ENCODE measurements around the gene TTLL7. TPM values are rescaled to one million over a fixed set of nuclear protein-coding genes. Genes with fewer than 3 reads are reported as not detected.

The TTLL7 gene
- total RNA-seq, 1 experiment from 2014 or later, result 2.0 TPM

DNA sequence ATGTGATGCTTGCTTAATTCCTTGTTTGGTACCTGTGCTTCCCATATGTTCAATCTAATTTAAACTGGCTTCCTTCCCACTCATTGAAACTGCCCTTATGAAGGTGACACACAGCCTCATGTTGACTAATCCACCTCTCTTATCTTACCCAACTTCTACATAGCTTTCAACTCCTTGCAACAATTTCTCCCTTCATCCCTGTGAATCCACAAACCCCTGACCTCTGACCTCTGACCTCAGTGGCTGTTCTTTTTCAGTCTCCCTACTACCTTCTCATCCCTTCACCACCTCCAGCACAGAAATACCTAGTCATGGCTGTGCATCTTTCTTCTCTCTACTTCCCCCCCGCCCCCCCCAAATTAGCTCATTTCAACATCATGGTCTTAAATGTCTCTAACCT, 144.5 kb downstream of the TTLL7 start:
- intact Hi-C loops (cut with micrococcal nuclease), result no loop called here

DNA sequence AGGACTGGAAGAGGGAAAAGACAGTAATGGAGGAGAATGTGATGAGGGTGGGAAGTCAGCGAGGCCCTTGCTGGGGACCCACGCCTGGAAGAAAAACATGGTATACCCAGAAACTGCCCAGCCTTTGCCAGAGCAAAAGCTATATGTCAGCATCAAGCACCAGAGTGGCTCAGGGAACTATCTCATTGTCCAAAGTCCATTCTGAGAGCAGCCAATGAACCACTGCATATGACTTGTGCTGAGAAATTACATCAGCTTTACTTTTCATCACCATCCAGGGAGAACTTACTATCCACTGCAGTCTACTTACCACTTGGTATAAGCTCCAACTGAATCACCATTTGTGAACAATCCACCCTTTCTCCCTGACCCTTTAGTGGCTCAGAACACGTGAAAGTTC, 148.1 kb downstream of the TTLL7 start:
- H3K4me1 Mint-ChIP-seq (ENCODE audit: insufficient read depth, unreplicated experiment), result peaks cover 1% of the 10 kb centered on the region
- H3K27me3 Mint-ChIP-seq (ENCODE audit: insufficient read depth, unreplicated experiment), result no peaks in the 10 kb centered on the region
- no peaks in the 10 kb centered on the region for H3K36me3 Mint-ChIP-seq (ENCODE audit: insufficient read depth, unreplicated experiment)
- no peak overlapping the region for H3K4me3 Mint-ChIP-seq (ENCODE audit: unreplicated experiment)
- CTCF ChIA-PET, result no interaction called here
- intact Hi-C loops (cut with micrococcal nuclease), result no loop called here
- POLR2A ChIA-PET, result no interaction called here
- H3K9me3 Mint-ChIP-seq (ENCODE audit: unreplicated experiment), result no peaks in the 10 kb centered on the region
- no peak overlapping the region for H3K27ac Mint-ChIP-seq (ENCODE audit: low read depth, unreplicated experiment)
- BruUV-seq (replicated peaks), result no TSS peak
- DNase-seq (ENCODE audit: unreplicated experiment), result no peak
- no peak for TF ChIP-seq CTCF (IDR thresholded peaks at IDR 0.05; ENCODE audit: unreplicated experiment)

More for the DNA sequence above, 144.5 kb downstream of the TTLL7 start:
- ChIA-PET POLR2A (no interaction called here), CTCF (no interaction called here)
- no peaks in the 10 kb centered on the region for H3K27me3 Mint-ChIP-seq (ENCODE audit: insufficient read depth, unreplicated experiment)
- no peak overlapping the region for H3K27ac Mint-ChIP-seq (ENCODE audit: low read depth, unreplicated experiment)
- no peaks in the 10 kb centered on the region for H3K36me3 Mint-ChIP-seq (ENCODE audit: insufficient read depth, unreplicated experiment)
- TF ChIP-seq CTCF (IDR thresholded peaks at IDR 0.05; ENCODE audit: unreplicated experiment), result no peak
- DNase-seq (ENCODE audit: unreplicated experiment), result no peak
- no peaks in the 10 kb centered on the region for H3K4me1 Mint-ChIP-seq (ENCODE audit: insufficient read depth, unreplicated experiment)
- H3K4me3 Mint-ChIP-seq (ENCODE audit: unreplicated experiment), result no peak overlapping the region
- no peaks in the 10 kb centered on the region for H3K9me3 Mint-ChIP-seq (ENCODE audit: unreplicated experiment)
- BruUV-seq (replicated peaks), result no TSS peak

DNA sequence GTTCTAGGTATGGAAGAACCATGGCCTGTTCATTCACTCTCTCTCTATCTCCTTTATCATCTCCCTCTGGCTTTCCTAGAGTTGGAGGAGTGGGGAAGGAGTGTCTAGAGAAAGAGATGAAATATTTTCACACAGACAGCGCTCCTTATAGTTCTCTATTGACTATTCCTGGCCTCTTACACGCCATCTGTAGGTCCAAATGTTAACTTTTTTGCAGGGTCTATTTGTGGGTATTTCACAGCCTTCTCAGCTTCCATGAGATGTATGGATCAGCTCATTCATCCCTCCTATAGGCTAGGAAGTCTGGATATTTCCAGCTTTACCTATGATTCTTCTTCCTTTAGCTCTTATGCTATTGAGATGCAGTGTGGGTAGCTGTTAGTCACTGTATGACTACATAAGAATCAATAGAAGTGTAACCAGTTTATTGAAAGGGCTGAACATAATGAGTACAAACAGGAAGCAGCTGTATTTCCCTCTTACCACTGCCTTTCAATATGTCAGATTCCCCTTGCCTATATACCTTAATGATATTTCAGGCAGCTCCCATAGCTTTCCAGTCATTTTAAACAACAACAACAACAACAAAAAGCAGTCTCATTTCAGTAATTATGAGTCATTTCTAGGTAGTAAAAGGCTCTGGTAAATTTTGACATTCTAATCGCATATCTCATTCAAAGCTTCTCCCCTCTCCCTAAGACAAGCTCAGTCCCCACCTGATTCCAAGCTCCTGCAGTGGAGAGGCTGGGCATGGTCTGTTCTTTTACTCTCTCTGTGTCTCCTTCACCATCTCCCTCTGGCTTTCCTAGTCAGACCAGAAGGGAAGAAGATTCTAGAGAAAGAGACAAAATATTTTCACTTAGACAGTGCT, 149.5 kb downstream of the TTLL7 start:
- no peak for DNase-seq (ENCODE audit: unreplicated experiment)
- H3K9me3 Mint-ChIP-seq (ENCODE audit: unreplicated experiment), result no peaks in the 10 kb centered on the region
- peaks cover 11% of the 10 kb centered on the region for H3K4me1 Mint-ChIP-seq (ENCODE audit: insufficient read depth, unreplicated experiment)
- H3K27me3 Mint-ChIP-seq (ENCODE audit: insufficient read depth, unreplicated experiment), result no peaks in the 10 kb centered on the region
- POLR2A ChIA-PET, result interaction anchor here (0.9 kb wide), 1 partner anchor 10 kb away, joined by 3 read pairs; no protein-coding TSS in a partner anchor
- no peak overlapping the region for H3K27ac Mint-ChIP-seq (ENCODE audit: low read depth, unreplicated experiment)
- CTCF ChIA-PET, result interaction anchor here (0.6 to 0.9 kb wide), 3 partner anchors 10 to 155 kb away, joined by 3 read pairs; no protein-coding TSS in a partner anchor
- TF ChIP-seq CTCF (IDR thresholded peaks at IDR 0.05; ENCODE audit: unreplicated experiment), result no peak
- intact Hi-C loops (cut with micrococcal nuclease), result no loop called here
- no peaks in the 10 kb centered on the region for H3K36me3 Mint-ChIP-seq (ENCODE audit: insufficient read depth, unreplicated experiment)
- no peak overlapping the region for H3K4me3 Mint-ChIP-seq (ENCODE audit: unreplicated experiment)
- no TSS peak for BruUV-seq (replicated peaks)

DNA sequence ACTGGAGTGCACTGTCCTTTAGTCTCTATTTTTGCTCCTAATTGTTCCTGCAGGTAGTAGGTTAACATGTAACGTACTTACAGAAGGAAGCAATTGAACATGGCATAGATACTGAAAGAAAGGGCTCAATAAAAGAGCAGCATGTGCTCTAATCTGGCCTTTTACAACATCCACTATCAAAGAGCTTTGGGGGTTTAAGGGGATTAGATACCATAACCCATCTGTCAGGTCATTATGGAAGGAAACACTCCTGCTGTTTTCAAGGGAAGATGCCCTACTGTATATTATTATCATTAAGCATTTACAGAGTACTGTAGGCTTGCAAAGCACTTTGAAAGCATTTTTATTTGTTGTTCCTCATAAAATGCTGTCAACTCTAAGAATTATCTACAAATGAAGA, 152.8 kb downstream of the TTLL7 start:
- BruUV-seq (replicated peaks), result no TSS peak
- no peak for TF ChIP-seq CTCF (IDR thresholded peaks at IDR 0.05; ENCODE audit: unreplicated experiment)
- Mint-ChIP-seq H3K4me1 (ENCODE audit: insufficient read depth, unreplicated experiment) (peaks cover 11% of the 10 kb centered on the region), H3K27ac (ENCODE audit: low read depth, unreplicated experiment) (no peak overlapping the region), H3K36me3 (ENCODE audit: insufficient read depth, unreplicated experiment) (no peaks in the 10 kb centered on the region), H3K4me3 (ENCODE audit: unreplicated experiment) (no peak overlapping the region), H3K27me3 (ENCODE audit: insufficient read depth, unreplicated experiment) (no peaks in the 10 kb centered on the region), H3K9me3 (ENCODE audit: unreplicated experiment) (no peaks in the 10 kb centered on the region)
- ChIA-PET POLR2A (no interaction called here), CTCF (no interaction called here)
- no peak for DNase-seq (ENCODE audit: unreplicated experiment)
- intact Hi-C loops (cut with micrococcal nuclease), result no loop called here
